Coronary artery (tissue), 2 donors: ENCODE data around the gene LGI1.

Source experiments
- DNase-seq: peaks from one replicate; pipeline ENCODE4 v3.0.0-alpha.2; 2017; ENCODE audit warnings: low spot score
- H3K27ac ChIP-seq, 2 donors: fragments of 200-600 bp; sonication (generic); one replicate each; pipeline ENCODE4 v1.5.1; 2016 to 2019
- H3K4me3 ChIP-seq: fragments of 200-600 bp; sonication (generic); 2 replicates; pipeline ENCODE4 v1.5.1; 2016; ENCODE audit warnings: mild to moderate bottlenecking, moderate library complexity
- CTCF ChIP-seq: fragments of 200-600 bp; sonication (generic); IDR thresholded peaks from one replicate; pipeline ENCODE4 v1.5.1; 2019; ENCODE audit warnings: antibody characterized with exemption

Gene LGI1

GRCh38 chr10:93813507-93814465 lies 56.0 kb downstream of the LGI1 start:
- peak; percentile 39 for TF ChIP-seq CTCF
- Histone ChIP-seq H3K27ac (no peak overlapping the region), H3K4me3 (no peak overlapping the region)
- DNase-seq: no peak

- DNase-seq: no peak
- peak overlapping the region in 1 of 2 donors; percentile 14 for H3K27ac ChIP-seq
- TF ChIP-seq CTCF: no peak
- H3K4me3 ChIP-seq: peak overlapping the region; percentile 57
These were observed 57.8 kb downstream of the LGI1 start for GRCh38 chr10:93815304-93816096.

- Histone ChIP-seq H3K27ac (no peak overlapping the region), H3K4me3 (peak overlapping the region; percentile 57)
- no peak for DNase-seq
- TF ChIP-seq CTCF: peak; percentile 31
These were observed 58.5 kb downstream of the LGI1 start for GRCh38 chr10:93816123-93816747.

- peak; percentile 59 for DNase-seq
- no peak for TF ChIP-seq CTCF
- H3K27ac ChIP-seq: no peak overlapping the region
- no peak overlapping the region for H3K4me3 ChIP-seq
These were observed 60.4 kb downstream of the LGI1 start for GRCh38 chr10:93818086-93818485.

- no peak for DNase-seq
- no peak for TF ChIP-seq CTCF
- Histone ChIP-seq H3K27ac (no peak overlapping the region), H3K4me3 (no peak overlapping the region)
These were observed 61.8 kb downstream of the LGI1 start for GRCh38 chr10:93819520-93819919.

GRCh38 chr10:93820434-93820833 lies 62.7 kb downstream of the LGI1 start:
- Histone ChIP-seq H3K4me3 (no peak overlapping the region), H3K27ac (no peak overlapping the region)
- no peak for TF ChIP-seq CTCF
- DNase-seq: no peak
